Gastrocnemius medialis (tissue), 4 donors: ENCODE results near the gene SNRK.

Experiments
- CTCF ChIP-seq, 5 experiments: fragments of 450-650 bp in 3 of 5; fragments of 200-600 bp in 2 of 5; sonication (generic) in 2 of 5; IDR thresholded peaks in 4 of 5; conservative IDR thresholded peaks in 1 of 5; 1 replicate in 4 of 5; 2 replicates in 1 of 5; pipeline ENCODE4 v1.5.1; 2016 to 2019; ENCODE audit warnings: antibody characterized with exemption in 5 of 5, mild to moderate bottlenecking in 3 of 5, moderate library complexity in 3 of 5
- POLR2A ChIP-seq, 2 donors: fragments of 450-650 bp; IDR thresholded peaks; one replicate each; pipeline ENCODE4 v1.6.1; 2017; ENCODE audit warnings: antibody characterized with exemption in 2 of 2, mild to moderate bottlenecking in 2 of 2, moderate library complexity in 2 of 2

DNA sequence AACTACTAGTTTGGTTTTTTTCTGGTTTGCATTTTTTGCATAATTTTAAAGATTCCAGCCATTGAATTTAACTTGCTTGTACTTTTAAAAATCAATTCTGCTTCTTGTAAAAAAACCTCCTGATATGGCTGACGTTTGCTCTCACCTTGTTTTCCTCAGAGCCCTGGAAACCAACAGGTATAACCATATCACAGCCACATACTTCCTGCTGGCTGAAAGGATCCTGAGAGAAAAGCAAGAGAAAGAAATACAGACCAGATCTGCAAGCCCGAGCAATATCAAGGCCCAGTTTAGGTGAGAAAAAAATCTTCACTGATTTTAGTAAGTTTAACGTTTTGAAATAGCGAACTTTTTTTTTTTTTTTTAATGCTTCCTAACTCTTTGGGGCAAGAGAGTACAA lies 56.8 kb downstream of the SNRK start:
- TF ChIP-seq CTCF (IDR thresholded peaks at IDR 0.05 in 4 of 5, conservative IDR thresholded peaks at IDR 0.05 in 1 of 5) (no peak), POLR2A (IDR thresholded peaks at IDR 0.05) (no peak)
